Urinary bladder (tissue), 4 donors: Measurements from ENCODE around the gene PROSER2. TPM values are rescaled to one million over a fixed set of nuclear protein-coding genes. Genes with fewer than 3 reads are reported as not detected.

Source experiments
- DNase-seq: peaks from one replicate; pipeline ENCODE4 v3.0.0-alpha.2; 2015; ENCODE audit errors: extremely low spot score
- H3K27ac ChIP-seq: one replicate; pipeline ENCODE4 v1.5.1; 2013; ENCODE audit warnings: low read depth, mild to moderate bottlenecking, moderate library complexity
- H3K36me3 ChIP-seq: one replicate; pipeline ENCODE4 v1.6.1; 2013; ENCODE audit warnings: mild to moderate bottlenecking, moderate library complexity; ENCODE audit not compliant: insufficient read depth
- H3K4me1 ChIP-seq: one replicate; pipeline ENCODE4 v1.6.1; 2013; ENCODE audit warnings: mild to moderate bottlenecking, moderate library complexity; ENCODE audit not compliant: insufficient read depth
- H3K4me3 ChIP-seq: one replicate; pipeline ENCODE4 v1.5.1; 2013; ENCODE audit warnings: low read depth, low read length
- WGBS: extraction: QIAGEN DNeasy Blood & Tissue Kit; methylation state at CpG from one replicate; pipeline ENCODE4 v1.1.7; 2013; 5-methylcytosine and 5-hydroxymethylcytosine counted together
- polyA plus RNA-seq: library from polyadenylated mRNA; stranded (reverse); fragments of 200-250 nt; gene quantifications from one replicate; pipeline ENCODE4 v1.2.3, GENCODE V29; 2013
- total RNA-seq: library from RNA; depleted of rRNA; stranded (reverse); fragments of >200 nt; gene quantifications from one replicate; pipeline ENCODE4 v1.2.3, GENCODE V29; 2014
- donor health status: healthy with polysubstance abuse.
- donor health status: healthy.

Gene PROSER2
- total and polyA plus RNA-seq, 2 donors, result 3.2 to 6.6 TPM

DNA sequence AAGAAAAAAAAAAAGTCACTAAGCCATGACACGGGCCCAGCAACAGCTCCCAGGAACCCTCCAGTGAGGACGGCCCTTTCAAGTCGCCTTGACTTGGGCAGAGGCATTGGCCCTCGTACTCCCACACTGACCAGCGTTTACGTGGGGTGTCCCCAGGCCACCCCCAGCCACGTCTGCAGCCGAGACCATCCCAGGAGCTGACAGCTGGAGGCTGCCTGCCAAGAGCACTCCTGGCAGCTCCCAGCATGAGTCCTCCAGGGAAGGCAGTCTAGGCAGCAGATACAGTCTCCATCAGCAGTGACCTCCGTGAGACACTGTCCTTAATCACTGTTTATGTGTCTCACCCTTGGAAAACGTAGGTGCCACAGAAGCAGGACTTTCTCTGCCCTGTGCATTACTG lies 86.5 kb downstream of the PROSER2 start:
- no peaks in the 10 kb centered on the region for H3K4me1 ChIP-seq
- H3K4me3 ChIP-seq, result no peak overlapping the region
- DNase-seq, result no peak
- WGBS, result 49% methylated on average over 10 of the region's 10 CpGs
- H3K27ac ChIP-seq, result no peak overlapping the region
- no peaks in the 10 kb centered on the region for H3K36me3 ChIP-seq

GRCh38 chr10:11910102-11910501 lies 86.9 kb downstream of the PROSER2 start:
- H3K27ac ChIP-seq, result no peak overlapping the region
- 88% methylated on average over 10 of the region's 10 CpGs for WGBS
- no peaks in the 10 kb centered on the region for H3K4me1 ChIP-seq
- H3K36me3 ChIP-seq, result no peaks in the 10 kb centered on the region
- DNase-seq, result no peak
- H3K4me3 ChIP-seq, result no peak overlapping the region

DNA sequence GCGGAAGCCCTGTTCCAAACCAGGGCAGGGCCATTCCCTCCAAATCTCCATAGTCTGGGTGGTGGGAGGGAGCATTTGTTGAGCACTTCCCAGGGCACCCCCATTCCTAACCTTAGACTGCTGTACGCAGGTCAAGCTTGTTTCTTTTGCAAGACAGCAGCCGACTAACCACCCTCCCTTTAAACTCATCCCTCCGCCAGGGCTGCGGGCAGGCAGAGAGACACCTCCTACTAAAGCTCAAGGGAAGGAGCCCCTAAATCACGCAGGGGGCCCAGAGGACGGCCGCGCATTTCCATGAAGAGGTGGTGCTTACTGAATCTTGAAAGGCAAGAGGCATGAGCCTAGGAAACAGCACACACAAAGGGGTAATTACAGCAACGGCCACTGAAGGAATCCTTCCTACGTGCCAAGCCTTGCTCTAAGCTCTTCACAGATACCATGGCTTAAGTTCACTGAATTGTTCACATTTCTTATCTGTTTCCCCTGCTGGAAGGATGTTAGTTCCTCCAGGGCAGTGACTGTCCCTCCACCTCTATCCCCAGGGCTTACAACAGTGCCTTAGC lies 90.0 kb downstream of the PROSER2 start:
- WGBS, result 41% methylated on average over 11 of the region's 11 CpGs
- H3K36me3 ChIP-seq, result no peaks in the 10 kb centered on the region
- H3K4me3 ChIP-seq, result no peak overlapping the region
- H3K4me1 ChIP-seq, result no peaks in the 10 kb centered on the region
- no peak for DNase-seq
- no peak overlapping the region for H3K27ac ChIP-seq

- 84% methylated on average over 8 of the region's 8 CpGs for WGBS
- Histone ChIP-seq H3K4me3 (no peak overlapping the region), H3K27ac (no peak overlapping the region)
Measured at GRCh38 chr10:11918384-11918783, 95.2 kb downstream of the PROSER2 start.

GRCh38 chr10:11919271-11919670 lies 96.1 kb downstream of the PROSER2 start:
- 85% methylated on average over 7 of the region's 7 CpGs for WGBS
- Histone ChIP-seq H3K4me1 (no peaks in the 10 kb centered on the region), H3K36me3 (peaks cover 4% of the 10 kb centered on the region), H3K4me3 (no peak overlapping the region), H3K27ac (no peak overlapping the region)
- no peak for DNase-seq

More at GRCh38 chr10:11918384-11918783, 95.2 kb downstream of the PROSER2 start:
- no peak for DNase-seq
- Histone ChIP-seq H3K4me1 (no peaks in the 10 kb centered on the region), H3K36me3 (peaks cover 4% of the 10 kb centered on the region)

Other genes with a start within 250 kb of the PROSER2 start
- gene USP6NL, start 211.7 kb upstream of the PROSER2 start, total RNA-seq, result 21.7 TPM
- 8.5 TPM for gene USP6NL, start 211.7 kb upstream of the PROSER2 start, polyA plus RNA-seq
- 1.5 TPM for gene ECHDC3, start 81.0 kb upstream of the PROSER2 start, total RNA-seq
- gene ECHDC3, start 81.0 kb upstream of the PROSER2 start, polyA plus RNA-seq, result 28.1 TPM
- 31.4 TPM for gene UPF2, start 219.5 kb downstream of the PROSER2 start, total RNA-seq
- 20.2 TPM for gene UPF2, start 219.5 kb downstream of the PROSER2 start, polyA plus RNA-seq
- 25.0 TPM for gene DHTKD1, start 245.6 kb downstream of the PROSER2 start, total RNA-seq
- gene DHTKD1, start 245.6 kb downstream of the PROSER2 start, polyA plus RNA-seq, result 12.9 TPM